Measurements from ENCODE around the gene NTM.

NTM gene

DNA sequence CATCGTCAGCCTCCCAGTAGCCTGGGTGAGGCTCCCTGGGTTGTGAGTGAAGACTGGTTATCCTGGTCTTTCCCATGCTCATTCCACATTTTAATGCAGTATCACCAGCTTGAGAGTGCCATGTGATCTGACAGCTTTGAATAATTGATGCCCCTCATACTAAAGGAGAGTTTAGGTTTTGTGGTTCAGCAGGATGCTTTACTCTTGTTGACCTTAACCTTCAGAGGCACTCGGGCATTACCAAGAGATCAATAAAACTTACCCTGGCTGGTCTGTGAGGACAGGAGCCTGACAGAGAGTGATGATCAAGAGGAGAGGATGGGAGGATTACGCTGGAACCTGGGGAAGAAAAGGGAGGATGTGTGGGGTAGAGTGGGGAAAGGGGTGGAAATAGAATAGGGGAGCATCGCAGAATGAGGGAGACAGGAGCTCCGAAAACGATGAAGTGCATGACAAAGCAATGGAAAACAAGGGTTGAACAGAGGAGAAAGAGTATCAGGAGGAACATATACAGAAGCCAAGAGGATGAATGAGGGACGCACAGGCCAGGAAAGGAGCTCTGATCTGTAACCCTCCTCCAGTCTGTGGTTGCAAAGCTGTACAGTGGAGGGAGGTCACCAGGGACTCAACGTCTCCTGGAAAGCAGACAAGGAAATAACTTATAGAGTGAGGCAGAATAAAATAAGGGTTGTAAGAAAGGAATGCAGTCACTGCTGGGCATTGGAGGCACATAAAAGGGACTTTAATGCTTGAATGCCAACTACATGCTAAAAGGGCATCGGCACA is 594.5 kb downstream of the NTM start:
- TF ChIP-seq, protein P1, sequence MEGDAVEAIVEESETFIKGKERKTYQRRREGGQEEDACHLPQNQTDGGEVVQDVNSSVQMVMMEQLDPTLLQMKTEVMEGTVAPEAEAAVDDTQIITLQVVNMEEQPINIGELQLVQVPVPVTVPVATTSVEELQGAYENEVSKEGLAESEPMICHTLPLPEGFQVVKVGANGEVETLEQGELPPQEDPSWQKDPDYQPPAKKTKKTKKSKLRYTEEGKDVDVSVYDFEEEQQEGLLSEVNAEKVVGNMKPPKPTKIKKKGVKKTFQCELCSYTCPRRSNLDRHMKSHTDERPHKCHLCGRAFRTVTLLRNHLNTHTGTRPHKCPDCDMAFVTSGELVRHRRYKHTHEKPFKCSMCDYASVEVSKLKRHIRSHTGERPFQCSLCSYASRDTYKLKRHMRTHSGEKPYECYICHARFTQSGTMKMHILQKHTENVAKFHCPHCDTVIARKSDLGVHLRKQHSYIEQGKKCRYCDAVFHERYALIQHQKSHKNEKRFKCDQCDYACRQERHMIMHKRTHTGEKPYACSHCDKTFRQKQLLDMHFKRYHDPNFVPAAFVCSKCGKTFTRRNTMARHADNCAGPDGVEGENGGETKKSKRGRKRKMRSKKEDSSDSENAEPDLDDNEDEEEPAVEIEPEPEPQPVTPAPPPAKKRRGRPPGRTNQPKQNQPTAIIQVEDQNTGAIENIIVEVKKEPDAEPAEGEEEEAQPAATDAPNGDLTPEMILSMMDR (conservative IDR thresholded peaks at IDR 0.05), result no peak
- no peak overlapping the region for H3K27ac ChIP-seq

DNA sequence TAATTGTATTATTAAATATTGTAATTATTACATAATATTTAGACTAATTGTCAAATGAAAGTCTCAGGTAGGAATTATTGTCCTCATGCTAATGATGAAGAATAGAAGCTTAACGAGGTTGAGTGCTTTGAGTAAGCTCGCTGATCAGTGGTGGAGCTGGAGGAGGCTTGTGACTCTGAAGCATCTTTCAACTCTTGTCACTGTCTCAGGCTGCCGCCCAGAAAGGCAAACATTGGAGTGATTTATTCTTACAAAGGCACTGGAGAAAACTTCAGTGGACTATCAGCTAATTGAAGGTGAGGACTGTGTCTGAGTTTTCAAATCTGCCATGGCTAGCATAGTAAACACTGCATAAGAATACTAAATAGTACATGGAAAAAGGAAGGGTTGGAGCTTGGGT is 595.1 kb downstream of the NTM start:
- no peak overlapping the region for H3K27ac ChIP-seq
- TF ChIP-seq, protein P1 (conservative IDR thresholded peaks at IDR 0.05), result no peak

DNA sequence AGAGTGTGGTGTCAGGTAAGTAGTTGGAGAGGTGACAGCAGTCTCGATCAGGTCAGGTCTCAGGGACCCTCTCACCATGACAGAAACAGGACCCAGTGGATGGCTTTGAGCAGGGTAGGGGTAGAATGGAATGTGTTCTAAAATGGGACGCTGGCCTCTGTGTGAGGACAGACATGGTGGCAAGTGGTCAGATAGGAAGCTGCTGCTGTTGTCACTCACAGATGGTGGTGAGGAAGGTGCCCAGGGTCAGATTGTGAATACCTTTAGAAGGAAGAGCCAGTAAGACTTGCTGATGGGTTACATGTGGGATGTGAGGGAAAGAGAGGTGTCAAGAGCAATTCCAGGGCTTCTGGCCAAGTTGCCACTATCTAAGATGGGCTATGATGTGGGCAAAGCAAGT is 596.3 kb downstream of the NTM start:
- TF ChIP-seq, protein P1 (conservative IDR thresholded peaks at IDR 0.05), result no peak
- H3K27ac ChIP-seq, result no peak overlapping the region

DNA sequence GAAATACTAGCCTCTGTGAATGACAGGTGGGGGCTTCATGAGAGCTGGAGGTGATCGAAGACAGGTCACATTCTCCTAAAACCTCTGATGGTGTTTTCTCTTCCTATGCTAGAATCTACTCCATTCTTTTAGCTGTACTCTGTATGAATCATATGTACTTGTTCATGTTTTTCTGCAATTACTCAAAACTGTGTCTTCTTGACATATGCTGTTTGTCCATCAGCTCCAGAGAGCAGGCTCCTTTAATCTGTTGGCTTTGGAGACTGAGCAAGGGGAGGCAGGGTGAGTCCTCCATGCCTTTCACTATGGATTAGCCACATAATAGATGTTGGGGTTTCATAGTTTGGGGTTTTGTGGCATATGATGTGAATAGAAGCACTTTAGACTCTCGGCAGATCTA is 598.8 kb downstream of the NTM start:
- TF ChIP-seq, protein P1 (conservative IDR thresholded peaks at IDR 0.05), result no peak

DNA sequence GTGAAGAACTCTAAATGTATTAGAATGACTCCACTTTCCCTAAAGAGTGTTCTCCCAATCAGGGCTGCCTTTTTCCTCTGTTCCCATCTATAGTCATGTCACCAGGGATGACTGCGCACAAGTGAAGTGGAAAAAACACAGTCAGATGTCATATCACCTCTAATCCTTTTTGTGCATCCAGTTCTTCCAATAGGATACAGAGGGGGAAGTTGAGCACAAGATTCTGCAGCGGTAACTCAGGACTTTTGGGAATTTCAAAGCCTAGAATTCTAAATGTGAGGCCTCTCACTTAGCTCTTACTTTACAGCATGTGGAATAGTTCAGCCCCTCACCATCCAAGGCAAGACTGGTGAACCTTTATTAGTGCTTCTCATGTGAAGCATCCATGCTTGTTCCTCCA is 602.6 kb downstream of the NTM start:
- no peak overlapping the region for H3K27ac ChIP-seq
- TF ChIP-seq, protein P1 (conservative IDR thresholded peaks at IDR 0.05), result no peak

More for the DNA sequence above, 598.8 kb downstream of the NTM start:
- no peak overlapping the region for H3K27ac ChIP-seq

DNA sequence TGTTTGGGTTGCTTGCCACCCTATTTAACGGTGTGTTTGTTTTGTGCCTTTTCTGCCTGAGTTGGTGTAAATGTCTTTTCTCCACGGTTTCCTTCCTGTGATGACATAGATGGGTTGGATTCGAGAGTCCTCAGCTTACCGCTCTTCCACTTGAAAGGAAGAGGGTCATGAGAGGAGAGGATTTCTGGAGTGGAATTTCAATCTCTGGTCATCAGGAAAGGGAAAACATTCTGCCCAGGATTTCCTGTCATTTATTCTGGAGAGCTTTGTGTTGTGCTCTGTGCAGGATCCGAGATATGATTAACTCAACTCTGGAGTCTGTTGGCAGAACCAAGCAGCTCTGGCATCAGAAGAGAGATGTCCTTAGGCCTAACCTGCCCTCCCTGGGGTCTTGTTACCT is 605.2 kb downstream of the NTM start:
- TF ChIP-seq, protein P1 (conservative IDR thresholded peaks at IDR 0.05), result no peak
- no peak overlapping the region for H3K27ac ChIP-seq

DNA sequence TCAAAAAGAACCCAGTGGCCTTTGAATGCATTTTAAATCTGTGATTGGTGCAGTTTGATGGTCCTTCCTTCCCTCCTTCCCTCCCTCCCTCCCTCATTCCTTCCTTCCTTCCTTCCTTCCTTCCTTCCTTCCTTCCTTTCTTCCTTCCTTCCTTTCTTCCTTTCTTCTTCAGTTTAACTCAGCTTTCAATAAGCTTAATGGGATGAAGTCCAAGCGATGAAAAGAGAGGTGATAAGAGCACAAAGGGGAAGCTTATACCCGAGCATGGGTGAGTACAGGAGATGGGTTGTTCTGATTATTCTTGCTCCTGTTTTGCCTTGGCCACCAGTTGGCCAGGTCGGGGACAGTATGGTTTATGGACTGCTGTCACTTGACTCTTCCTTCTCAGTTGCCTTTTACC is 605.6 kb downstream of the NTM start:
- TF ChIP-seq, protein P1 (conservative IDR thresholded peaks at IDR 0.05), result no peak

More for the DNA sequence above, 605.6 kb downstream of the NTM start:
- no peak overlapping the region for H3K27ac ChIP-seq

All from VCaP (cell line).